ENCODE measurements around the gene PATJ.

GRCh38 chr1:62144238-62144831, 402.1 kb downstream of the PATJ start:
- no peak for TF ChIP-seq EZH2 (IDR thresholded peaks at IDR 0.05; ENCODE audit: borderline replicate concordance, low read depth, low read length, severe bottlenecking)
- no peak for TF ChIP-seq POLR2AphosphoS5 (IDR thresholded peaks at IDR 0.05; ENCODE audit: insufficient read depth, low read depth, low read length)
- peak; percentile 53 to 70 for TF ChIP-seq CTCF (IDR thresholded peaks at IDR 0.05; ENCODE audit: extremely low read depth in 1 of 2, insufficient read depth in 1 of 2, low read depth in 1 of 2, low read length in 2 of 2)
- no peak for TF ChIP-seq MYC (IDR thresholded peaks at IDR 0.05; ENCODE audit: low read depth, low read length)
- no peak for TF ChIP-seq POLR2A (IDR thresholded peaks at IDR 0.05; ENCODE audit: low read depth, low read length)
- TF ChIP-seq MAX (IDR thresholded peaks at IDR 0.05; ENCODE audit: insufficient read depth, insufficient read length) = no peak
- TF ChIP-seq JUN (IDR thresholded peaks at IDR 0.05; ENCODE audit: borderline replicate concordance, insufficient read depth, insufficient read length, low read depth) = no peak
- no peak for TF ChIP-seq GATA2 (IDR thresholded peaks at IDR 0.05; ENCODE audit: insufficient read depth, insufficient read length, low read depth, low read length)

Data from endothelial cell of umbilical vein (primary cell).